ENCODE measurements around the gene IRS1. TPM values are rescaled to one million over a fixed set of nuclear protein-coding genes. Genes with fewer than 3 reads are reported as not detected.

Gene IRS1
- total RNA-seq, 1 donor from 2014 or later, result 17.8 TPM

DNA sequence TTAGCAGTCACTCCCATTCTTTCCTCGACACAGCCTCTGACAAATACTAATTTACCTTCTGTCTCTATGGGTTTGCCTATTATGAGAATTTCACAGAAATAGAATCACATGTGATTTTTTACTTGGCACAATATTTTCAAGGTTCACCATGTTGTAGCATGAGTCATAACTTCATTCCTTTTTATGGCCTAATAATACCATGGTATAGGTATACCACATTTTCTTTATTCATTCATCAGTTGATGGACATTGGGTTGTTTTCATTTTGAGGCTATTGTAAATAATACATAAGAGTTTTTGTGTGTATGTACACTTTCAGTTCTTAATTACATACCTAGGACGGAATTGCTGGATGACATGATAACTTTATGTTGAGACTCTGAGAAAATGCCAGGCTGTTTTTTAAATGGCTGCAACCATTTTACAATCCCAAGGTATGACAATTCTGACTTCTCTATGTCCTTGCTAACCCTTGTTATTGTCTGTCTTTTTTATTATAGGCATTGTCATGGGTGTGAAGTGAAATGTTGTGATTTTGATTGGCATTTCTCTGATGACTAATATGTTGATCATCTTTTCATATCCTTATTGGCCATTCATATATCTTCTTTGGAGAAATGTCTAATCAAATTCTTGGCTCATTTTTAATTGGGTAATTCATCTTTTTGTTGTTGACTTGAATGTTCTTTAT lies 87.9 kb downstream of the IRS1 start:
- Histone ChIP-seq H3K9me3 (replicated peaks) (no peaks in the 10 kb centered on the region), H3K27me3 (ENCODE audit: low read depth) (no peaks in the 10 kb centered on the region), H3K27ac (replicated peaks) (no peak overlapping the region), H3K36me3 (no peaks in the 10 kb centered on the region), H3K4me1 (no peaks in the 10 kb centered on the region), H3K4me3 (no peak overlapping the region)
- TF ChIP-seq, protein P1, sequence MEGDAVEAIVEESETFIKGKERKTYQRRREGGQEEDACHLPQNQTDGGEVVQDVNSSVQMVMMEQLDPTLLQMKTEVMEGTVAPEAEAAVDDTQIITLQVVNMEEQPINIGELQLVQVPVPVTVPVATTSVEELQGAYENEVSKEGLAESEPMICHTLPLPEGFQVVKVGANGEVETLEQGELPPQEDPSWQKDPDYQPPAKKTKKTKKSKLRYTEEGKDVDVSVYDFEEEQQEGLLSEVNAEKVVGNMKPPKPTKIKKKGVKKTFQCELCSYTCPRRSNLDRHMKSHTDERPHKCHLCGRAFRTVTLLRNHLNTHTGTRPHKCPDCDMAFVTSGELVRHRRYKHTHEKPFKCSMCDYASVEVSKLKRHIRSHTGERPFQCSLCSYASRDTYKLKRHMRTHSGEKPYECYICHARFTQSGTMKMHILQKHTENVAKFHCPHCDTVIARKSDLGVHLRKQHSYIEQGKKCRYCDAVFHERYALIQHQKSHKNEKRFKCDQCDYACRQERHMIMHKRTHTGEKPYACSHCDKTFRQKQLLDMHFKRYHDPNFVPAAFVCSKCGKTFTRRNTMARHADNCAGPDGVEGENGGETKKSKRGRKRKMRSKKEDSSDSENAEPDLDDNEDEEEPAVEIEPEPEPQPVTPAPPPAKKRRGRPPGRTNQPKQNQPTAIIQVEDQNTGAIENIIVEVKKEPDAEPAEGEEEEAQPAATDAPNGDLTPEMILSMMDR (IDR thresholded peaks at IDR 0.05; ENCODE audit: borderline replicate concordance), result no peak
- no peak for DNase-seq
- intact Hi-C loops (cut with micrococcal nuclease), result no loop called here

DNA sequence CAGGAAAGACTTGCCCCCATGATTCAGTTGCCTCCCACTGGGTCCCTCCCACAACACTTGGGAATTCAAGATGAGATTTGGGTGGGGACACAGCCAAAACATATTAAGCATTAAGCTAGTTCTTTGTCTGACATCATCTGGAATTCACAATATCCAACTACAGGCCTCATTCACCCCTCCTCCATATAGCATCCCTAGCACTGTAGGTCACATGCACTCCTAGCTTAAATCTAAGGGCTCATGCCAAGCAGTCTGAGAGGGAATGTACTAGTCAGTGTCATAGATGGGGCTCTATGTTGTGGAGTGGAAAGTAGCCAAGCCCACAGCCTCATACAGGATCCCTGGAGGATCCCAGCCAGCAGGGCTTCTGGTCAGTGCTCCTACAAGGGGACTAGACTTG lies 92.1 kb downstream of the IRS1 start:
- Histone ChIP-seq H3K4me3 (no peak overlapping the region), H3K4me1 (no peaks in the 10 kb centered on the region), H3K27me3 (ENCODE audit: low read depth) (no peaks in the 10 kb centered on the region), H3K36me3 (no peaks in the 10 kb centered on the region), H3K9me3 (replicated peaks) (no peaks in the 10 kb centered on the region), H3K27ac (replicated peaks) (no peak overlapping the region)
- intact Hi-C loops (cut with micrococcal nuclease), result no loop called here
- no peak for DNase-seq
- TF ChIP-seq, protein P1 (IDR thresholded peaks at IDR 0.05; ENCODE audit: borderline replicate concordance), result no peak

DNA sequence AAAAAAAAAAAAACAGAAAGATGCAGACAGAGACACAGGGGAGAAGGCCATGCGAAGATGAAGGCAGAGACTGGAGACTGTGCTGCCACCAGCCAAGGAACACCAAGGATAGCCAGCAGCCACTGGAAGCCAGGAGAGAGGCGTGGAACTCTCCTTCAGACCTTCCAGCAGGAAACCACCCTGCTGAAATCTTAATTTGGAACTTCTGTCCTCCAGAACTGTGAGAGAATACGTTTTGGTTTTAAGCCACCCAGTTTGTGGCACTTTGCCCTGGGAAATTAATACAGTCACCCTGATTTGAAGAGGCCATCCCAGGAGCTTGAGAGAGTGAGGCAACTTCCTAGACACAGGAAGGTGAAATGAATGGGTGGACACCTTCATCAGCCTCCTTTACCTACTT lies 93.7 kb downstream of the IRS1 start:
- DNase-seq, result no peak
- Histone ChIP-seq H3K4me1 (no peaks in the 10 kb centered on the region), H3K4me3 (no peak overlapping the region), H3K27me3 (ENCODE audit: low read depth) (no peaks in the 10 kb centered on the region), H3K27ac (replicated peaks) (no peak overlapping the region), H3K9me3 (replicated peaks) (no peaks in the 10 kb centered on the region), H3K36me3 (no peaks in the 10 kb centered on the region)
- TF ChIP-seq, protein P1 (IDR thresholded peaks at IDR 0.05; ENCODE audit: borderline replicate concordance), result no peak
- intact Hi-C loops (cut with micrococcal nuclease), result no loop called here

DNA sequence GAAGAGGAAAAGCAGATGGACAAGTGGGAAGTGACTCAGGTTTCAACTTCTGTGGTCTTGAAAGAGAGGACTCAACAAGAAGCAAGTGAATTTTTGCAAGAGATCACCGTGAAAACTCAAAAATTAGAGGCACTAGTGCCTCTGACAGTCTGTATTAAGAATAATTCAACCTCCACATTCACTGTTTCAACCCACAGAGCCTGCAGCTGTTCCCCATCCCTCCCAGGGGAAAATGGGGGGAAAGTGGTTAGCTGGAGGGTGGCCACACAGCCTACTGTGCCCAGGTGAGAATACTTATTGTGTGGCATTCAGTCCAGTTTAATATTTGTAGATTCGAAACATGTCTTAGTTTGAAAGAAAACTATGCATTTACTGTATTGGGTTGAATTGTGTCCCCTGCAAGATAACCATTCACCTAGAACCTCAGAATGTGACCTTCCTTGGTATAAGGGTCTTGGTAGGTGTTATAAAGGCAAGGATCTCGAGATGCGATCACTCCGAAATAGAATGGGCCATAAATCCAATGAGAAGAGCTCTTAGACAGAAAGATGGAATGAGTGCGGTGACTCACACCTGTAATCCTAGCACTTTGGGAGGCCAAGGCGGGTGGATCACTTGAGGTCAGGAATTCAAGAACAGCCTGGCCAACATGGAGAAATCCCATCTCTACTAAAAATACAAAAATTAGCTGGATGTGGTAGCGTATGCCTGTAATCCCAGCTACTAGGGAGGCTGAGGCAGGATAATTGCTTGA lies 94.3 kb downstream of the IRS1 start:
- no peaks in the 10 kb centered on the region for H3K36me3 ChIP-seq
- TF ChIP-seq, protein P1 (IDR thresholded peaks at IDR 0.05; ENCODE audit: borderline replicate concordance), result no peak
- intact Hi-C loops (cut with micrococcal nuclease), result no loop called here
- no peak overlapping the region for H3K4me3 ChIP-seq
- no peaks in the 10 kb centered on the region for H3K9me3 ChIP-seq (replicated peaks)
- H3K27ac ChIP-seq (replicated peaks), result no peak overlapping the region
- H3K4me1 ChIP-seq, result no peaks in the 10 kb centered on the region
- H3K27me3 ChIP-seq (ENCODE audit: low read depth), result no peaks in the 10 kb centered on the region
- DNase-seq, result no peak

DNA sequence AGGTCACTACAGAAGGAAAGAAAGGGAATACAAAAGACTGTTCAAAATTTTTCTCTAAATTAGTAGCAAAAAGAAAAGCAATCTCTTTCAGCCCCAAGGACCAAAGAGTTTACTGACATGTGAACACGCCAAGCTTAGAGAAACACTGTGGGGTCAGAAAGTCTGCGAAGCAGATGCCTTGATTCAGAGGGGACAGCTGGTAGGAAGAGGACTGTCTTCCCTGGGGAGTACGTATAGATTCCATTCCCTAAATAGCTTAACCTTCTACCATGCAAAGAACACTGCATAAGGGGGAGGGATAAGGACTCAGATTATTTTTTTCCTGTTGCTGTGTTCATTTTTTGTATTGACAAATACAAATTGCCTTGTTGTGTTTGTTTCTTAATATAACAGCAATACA lies 96.1 kb downstream of the IRS1 start:
- Histone ChIP-seq H3K4me3 (no peak overlapping the region), H3K36me3 (no peaks in the 10 kb centered on the region), H3K4me1 (peaks cover 11% of the 10 kb centered on the region), H3K27me3 (ENCODE audit: low read depth) (no peaks in the 10 kb centered on the region), H3K27ac (replicated peaks) (no peak overlapping the region), H3K9me3 (replicated peaks) (no peaks in the 10 kb centered on the region)
- intact Hi-C loops (cut with micrococcal nuclease), result no loop called here
- no peak for DNase-seq
- TF ChIP-seq, protein P1 (IDR thresholded peaks at IDR 0.05; ENCODE audit: borderline replicate concordance), result no peak

Measured in left ventricle myocardium inferior (tissue), 1 donor.